SJSA1 (cell line): ENCODE data around the gene AAK1. TPM values are rescaled to one million over a fixed set of nuclear protein-coding genes. Genes with fewer than 3 reads are reported as not detected.

Experiments
- DNase-seq, 2 experiments: peaks; one replicate each; pipeline ENCODE4 v3.0.0-alpha.2; 2015 to 2020; ENCODE audit warnings: low spot score in 2 of 2, low read depth in 1 of 2
- H3K27ac ChIP-seq: fragments of 250-450 bp; sonication (Bioruptor Pico); 2 replicates; pipeline ENCODE4 v1.5.1; 2020; ENCODE audit warnings: mild to moderate bottlenecking, moderate library complexity
- H3K27me3 ChIP-seq: fragments of 250-450 bp; sonication (Bioruptor Pico); replicated peaks from 2 replicates; pipeline ENCODE4 v1.5.1; 2020; ENCODE audit warnings: mild to moderate bottlenecking, moderate library complexity
- H3K36me3 ChIP-seq: fragments of 250-450 bp; sonication (Bioruptor Pico); 2 replicates; pipeline ENCODE4 v1.5.1; 2020; ENCODE audit warnings: mild to moderate bottlenecking
- H3K4me1 ChIP-seq: fragments of 250-450 bp; sonication (Bioruptor Pico); replicated peaks from 2 replicates; pipeline ENCODE4 v1.6.1; 2021; ENCODE audit warnings: mild to moderate bottlenecking
- H3K4me3 ChIP-seq: fragments of 250-450 bp; sonication (Bioruptor Pico); 2 replicates; pipeline ENCODE4 v1.5.1; 2020; ENCODE audit warnings: mild to moderate bottlenecking
- H3K9me3 ChIP-seq: fragments of 250-450 bp; sonication (Bioruptor Pico); replicated peaks from 2 replicates; pipeline ENCODE4 v1.5.1; 2020; ENCODE audit warnings: mild to moderate bottlenecking
- total RNA-seq: library from RNA; depleted of rRNA; stranded (reverse); fragments of >200 nt; shearing (Covaris generic); gene quantifications from 2 replicates; pipeline ENCODE4 v1.2.3, GENCODE V29; 2014; rRNA removed

AAK1 gene
- 83.8 and 84.9 TPM in 2 replicates for total RNA-seq

DNA sequence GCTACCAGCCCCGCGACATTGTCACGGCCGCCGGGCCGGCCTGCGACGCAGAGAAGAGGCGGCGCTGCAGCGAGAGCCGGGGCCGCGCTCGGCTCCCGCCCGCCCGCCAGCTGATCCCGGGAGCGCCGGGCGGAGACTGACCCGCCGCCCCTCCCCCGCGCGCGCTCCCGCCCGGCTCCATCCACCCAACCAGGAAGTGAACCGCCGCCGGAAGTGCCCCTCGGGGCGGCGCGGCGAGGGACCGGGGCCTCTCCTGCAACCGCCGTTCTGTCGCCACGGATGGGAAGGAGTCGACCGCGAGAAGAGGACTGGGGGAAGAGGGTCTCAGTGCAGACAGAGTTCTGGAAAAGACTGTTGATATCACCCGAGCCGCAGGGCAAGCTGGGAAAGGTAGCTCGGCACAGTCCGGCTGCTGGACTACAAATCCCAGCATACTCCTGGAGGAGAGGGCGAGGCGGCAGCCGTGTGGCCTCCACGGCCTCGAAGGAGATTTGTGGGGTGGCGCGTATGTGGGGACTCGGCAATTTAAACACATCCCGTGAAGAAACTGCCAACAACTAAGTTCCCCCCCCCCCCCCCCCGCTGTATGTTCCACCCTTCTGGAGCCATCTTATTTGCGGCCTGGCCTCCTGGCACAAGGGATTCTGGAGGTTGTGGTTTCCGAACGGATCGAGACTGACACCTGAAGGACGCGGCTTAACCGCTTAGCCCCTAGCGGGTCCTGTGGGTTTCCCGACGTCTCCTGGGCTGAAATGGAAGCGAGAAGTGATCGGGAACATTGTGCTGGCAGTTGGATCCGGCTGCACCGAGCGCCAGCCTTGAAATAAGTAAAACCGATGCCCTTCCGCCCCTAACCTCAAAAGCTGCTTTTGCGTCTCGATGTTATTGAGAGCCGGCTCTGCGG is at the start of gene AAK1:
Gene AAK1, minus strand, starts transcription at position 138 of the 904 bp plus-strand sequence. CDS start 699 bp downstream, outside the sequence.
- H3K27me3 ChIP-seq: no peaks in the 10 kb centered on the region
- H3K9me3 ChIP-seq: no peaks in the 10 kb centered on the region
- peak; percentile 96 to 99 for DNase-seq
- H3K36me3 ChIP-seq: peaks cover 49% of the 10 kb centered on the region
- peak within 1 kb of the TSS; percentile 96 for H3K4me3 ChIP-seq
- peak within 1 kb of the TSS; percentile 97 for H3K27ac ChIP-seq
- peaks cover 52% of the 10 kb centered on the region for H3K4me1 ChIP-seq

DNA sequence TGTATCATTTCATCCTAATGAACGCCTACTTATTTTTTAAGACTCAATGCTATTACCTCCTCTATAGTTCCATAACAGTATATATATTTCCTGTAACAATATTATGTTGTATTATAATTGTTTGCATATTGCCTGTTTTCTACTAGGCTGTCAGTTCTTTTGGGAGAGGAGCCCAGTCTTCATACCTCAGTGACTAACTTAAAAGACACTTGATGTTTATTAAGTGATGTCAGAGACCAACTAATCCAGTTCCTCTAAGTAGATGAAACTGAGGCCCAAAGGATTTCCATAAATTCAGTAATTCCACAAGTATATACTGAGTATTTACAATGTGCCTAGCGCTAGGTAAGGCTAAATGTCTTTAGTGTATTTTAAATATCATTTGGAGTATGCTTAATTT is 48.9 kb upstream of the AAK1 start:
- no peak for DNase-seq
- Histone ChIP-seq H3K4me1 (peaks cover 59% of the 10 kb centered on the region), H3K27ac (no peak overlapping the region), H3K36me3 (no peaks in the 10 kb centered on the region), H3K27me3 (no peaks in the 10 kb centered on the region), H3K4me3 (no peak overlapping the region), H3K9me3 (no peaks in the 10 kb centered on the region)

DNA sequence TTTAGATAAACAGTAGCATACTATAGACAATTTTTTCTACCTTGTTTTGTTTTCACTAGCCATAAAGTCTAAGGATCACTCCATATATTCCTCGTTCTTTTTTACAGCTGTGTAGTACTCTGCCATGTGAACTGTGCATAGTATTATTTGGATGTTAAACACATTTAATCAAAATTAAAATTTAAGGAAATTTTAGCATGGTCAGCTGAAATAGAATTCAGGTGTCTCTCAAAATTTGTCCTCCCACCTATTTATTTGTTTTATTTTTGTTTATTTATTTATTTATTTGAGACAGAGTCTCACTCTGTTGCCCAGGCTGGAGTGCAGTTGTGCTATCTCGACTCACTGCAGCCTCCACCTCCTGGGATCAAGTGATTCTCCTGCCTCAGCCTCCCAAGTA is 46.4 kb upstream of the AAK1 start:
- no peaks in the 10 kb centered on the region for H3K27me3 ChIP-seq
- DNase-seq: no peak
- H3K27ac ChIP-seq: no peak overlapping the region
- H3K9me3 ChIP-seq: no peaks in the 10 kb centered on the region
- peaks cover 38% of the 10 kb centered on the region for H3K4me1 ChIP-seq
- no peaks in the 10 kb centered on the region for H3K36me3 ChIP-seq
- no peak overlapping the region for H3K4me3 ChIP-seq

DNA sequence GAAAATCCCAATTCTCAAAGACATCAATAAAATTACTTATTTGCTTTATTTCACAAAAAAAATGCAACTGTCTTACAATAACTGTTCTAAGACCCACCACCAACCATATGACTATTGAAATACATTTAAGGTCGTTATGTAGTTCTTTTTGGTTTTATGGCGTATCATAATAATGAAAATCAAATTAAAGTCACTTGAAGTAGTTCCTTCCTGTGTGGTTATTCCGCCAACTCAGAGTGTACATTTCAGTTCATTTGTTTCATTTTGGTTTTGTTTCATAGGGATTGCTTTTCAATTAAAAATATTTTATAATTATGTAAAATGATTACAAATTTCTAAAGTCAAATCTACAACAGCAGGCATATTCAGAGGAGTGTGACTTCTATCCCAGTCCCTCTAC is 45.9 kb upstream of the AAK1 start:
- no peaks in the 10 kb centered on the region for H3K36me3 ChIP-seq
- H3K4me3 ChIP-seq: no peak overlapping the region
- H3K4me1 ChIP-seq: peaks cover 33% of the 10 kb centered on the region
- H3K9me3 ChIP-seq: no peaks in the 10 kb centered on the region
- no peak for DNase-seq
- no peak overlapping the region for H3K27ac ChIP-seq
- H3K27me3 ChIP-seq: no peaks in the 10 kb centered on the region

DNA sequence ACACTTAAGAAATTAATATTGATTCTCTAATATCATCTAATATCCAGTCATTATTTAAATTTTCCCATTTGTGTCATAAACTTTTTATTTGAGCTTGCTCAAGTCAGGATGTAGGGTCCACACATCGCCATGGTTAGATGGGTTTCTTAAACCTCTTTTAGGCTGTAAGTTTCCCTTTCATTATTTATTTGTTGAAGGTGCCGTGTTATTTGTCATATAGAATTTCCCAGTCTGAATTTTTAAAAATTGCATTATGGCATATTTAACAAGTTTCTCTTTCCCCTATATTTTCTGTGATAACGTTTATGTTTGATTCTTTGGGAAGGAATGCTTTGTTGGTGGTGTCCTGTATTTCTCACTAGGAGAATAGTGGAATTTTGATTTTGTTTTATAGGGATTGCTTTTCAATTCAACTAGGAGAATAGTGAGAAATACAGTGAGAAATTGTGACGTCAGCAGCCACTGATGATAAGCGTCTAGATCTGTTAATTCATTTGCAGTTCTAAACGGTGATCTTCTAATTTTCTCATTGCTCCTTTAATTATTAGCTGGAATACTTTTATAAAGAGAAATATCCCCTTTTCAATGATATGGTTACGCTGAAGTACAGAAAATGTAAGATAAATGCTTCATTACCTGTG is 44.6 kb upstream of the AAK1 start:
- Histone ChIP-seq H3K27ac (no peak overlapping the region), H3K36me3 (no peaks in the 10 kb centered on the region), H3K9me3 (no peaks in the 10 kb centered on the region), H3K27me3 (no peaks in the 10 kb centered on the region), H3K4me1 (peaks cover 37% of the 10 kb centered on the region), H3K4me3 (no peak overlapping the region)
- DNase-seq: no peak

DNA sequence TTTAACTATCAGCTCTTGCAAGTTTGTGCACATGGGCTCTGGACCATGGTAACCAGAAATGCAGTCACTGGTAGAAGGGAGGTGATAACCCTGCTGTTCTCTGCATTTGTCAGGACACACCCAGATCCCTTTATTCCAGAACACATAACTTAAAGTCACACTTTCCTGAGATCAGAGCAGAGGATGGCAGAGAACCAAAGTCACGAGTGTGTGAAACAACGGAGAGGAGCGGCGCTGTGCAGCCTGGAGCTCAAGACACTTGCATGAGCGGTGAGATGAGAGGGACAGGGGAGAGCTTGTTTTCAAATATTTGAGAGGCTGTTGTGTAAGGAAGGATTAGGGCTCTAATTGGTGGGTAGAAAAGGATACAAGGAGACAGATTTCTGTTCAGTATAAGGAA is 43.3 kb upstream of the AAK1 start:
- no peak overlapping the region for H3K4me3 ChIP-seq

DNA sequence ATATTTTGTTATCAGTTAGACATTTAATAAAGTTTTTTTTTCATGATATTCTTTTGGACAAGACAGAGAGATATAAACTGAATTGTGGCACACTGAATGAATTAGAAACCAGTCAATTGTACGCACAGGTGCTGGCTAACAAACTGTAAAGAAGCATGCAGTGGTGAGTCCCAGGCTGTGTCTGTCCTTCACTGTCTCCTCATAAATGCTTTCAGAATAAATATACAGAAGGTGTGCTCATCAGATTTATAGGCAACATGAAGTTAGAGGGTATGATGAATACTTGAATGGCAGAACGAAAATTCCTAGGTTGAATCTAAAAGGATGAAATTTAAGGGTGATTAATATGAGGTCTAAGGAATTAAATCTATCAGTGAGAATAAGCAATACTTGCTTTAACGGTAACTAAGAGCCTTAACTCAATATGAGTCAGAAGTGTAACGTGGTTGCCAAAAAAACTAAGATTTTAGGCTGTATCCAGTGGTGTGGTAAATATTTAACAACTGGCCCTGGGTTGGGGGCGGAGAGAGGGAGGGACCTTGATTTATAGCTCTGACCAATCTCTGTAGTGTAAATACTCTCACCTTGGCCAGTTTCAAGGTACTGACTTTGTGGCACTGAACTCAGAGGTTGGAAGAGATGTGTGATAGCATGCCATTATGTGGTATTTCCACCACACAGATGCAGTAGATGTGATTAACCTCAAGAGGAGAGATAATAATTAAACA is 41.9 kb upstream of the AAK1 start:
- H3K9me3 ChIP-seq: no peaks in the 10 kb centered on the region
- no peaks in the 10 kb centered on the region for H3K36me3 ChIP-seq
- no peak for DNase-seq
- no peaks in the 10 kb centered on the region for H3K27me3 ChIP-seq
- H3K4me3 ChIP-seq: no peak overlapping the region
- H3K4me1 ChIP-seq: peaks cover 28% of the 10 kb centered on the region
- no peak overlapping the region for H3K27ac ChIP-seq

More for the DNA sequence above, 43.3 kb upstream of the AAK1 start:
- Histone ChIP-seq H3K4me1 (peaks cover 37% of the 10 kb centered on the region), H3K9me3 (no peaks in the 10 kb centered on the region), H3K27ac (no peak overlapping the region), H3K27me3 (no peaks in the 10 kb centered on the region), H3K36me3 (no peaks in the 10 kb centered on the region)
- DNase-seq: no peak

DNA sequence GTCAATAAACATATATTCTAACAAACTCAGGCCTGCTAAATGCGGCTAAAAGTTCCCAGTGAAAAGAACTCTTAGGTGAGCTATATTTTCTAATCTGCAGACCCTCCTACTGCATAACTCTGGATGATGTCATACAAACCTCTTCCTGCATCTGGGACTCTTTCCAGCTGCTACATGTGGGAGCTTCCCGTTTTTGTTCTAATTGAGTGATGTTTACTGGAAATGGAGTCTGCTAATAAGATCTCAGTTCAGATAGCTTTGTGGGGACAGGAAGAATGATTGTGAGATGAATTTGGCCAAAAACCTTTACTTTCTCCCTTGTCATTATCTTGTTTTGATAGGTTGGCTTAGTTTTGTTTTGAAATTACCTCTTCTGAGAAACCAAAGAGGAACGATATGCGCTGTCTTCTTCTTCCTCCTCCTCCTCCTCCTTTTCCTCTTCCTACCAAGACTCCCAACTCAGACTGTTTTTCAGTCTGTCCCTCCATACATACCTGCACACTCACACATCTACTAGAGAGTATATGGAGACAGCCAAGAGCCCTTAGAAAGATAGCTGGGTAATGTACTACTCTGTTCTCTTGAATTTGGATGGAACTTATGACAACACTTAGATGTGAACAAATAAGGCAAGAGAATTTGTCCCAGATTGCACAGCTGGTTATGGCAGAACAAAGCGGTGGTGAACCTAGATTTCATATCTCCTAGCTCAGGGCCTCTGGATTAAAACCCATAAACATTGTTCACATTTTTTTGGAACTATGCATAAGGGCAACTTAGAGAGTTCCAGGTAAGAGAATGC is 39.8 kb upstream of the AAK1 start:
- peak overlapping the region; percentile 82 for H3K27ac ChIP-seq
- peak overlapping the region; percentile 7; the same call in 1 of the 2 replicates for H3K4me3 ChIP-seq

DNA sequence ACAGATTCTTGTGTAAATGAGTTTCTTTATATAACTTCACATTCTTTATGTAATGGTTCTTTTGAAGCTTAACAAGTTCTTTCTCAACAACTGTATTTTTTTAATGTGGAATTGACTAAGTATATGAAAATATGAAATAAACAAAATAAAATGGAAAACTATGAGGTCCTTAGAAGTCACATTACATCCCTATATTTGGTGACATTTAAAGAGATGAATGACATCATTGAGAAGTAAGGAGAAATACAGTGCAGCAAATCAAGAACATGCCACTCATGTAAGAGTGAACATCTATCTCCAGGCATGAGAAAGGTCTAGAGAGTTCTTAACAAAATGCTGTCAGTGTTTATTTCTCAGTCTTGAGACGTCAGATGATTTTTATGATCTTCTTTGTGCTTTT is 39.0 kb upstream of the AAK1 start:
- Histone ChIP-seq H3K27me3 (no peaks in the 10 kb centered on the region), H3K4me3 (no peak overlapping the region), H3K27ac (peak overlapping the region; percentile 82; the same call in 1 of the 2 replicates), H3K4me1 (peaks cover 28% of the 10 kb centered on the region), H3K9me3 (no peaks in the 10 kb centered on the region), H3K36me3 (no peaks in the 10 kb centered on the region)
- DNase-seq: no peak

More for the DNA sequence above, 39.8 kb upstream of the AAK1 start:
- Histone ChIP-seq H3K9me3 (no peaks in the 10 kb centered on the region), H3K4me1 (peaks cover 28% of the 10 kb centered on the region), H3K36me3 (no peaks in the 10 kb centered on the region), H3K27me3 (no peaks in the 10 kb centered on the region)
- DNase-seq: peak; percentile 56 to 84

DNA sequence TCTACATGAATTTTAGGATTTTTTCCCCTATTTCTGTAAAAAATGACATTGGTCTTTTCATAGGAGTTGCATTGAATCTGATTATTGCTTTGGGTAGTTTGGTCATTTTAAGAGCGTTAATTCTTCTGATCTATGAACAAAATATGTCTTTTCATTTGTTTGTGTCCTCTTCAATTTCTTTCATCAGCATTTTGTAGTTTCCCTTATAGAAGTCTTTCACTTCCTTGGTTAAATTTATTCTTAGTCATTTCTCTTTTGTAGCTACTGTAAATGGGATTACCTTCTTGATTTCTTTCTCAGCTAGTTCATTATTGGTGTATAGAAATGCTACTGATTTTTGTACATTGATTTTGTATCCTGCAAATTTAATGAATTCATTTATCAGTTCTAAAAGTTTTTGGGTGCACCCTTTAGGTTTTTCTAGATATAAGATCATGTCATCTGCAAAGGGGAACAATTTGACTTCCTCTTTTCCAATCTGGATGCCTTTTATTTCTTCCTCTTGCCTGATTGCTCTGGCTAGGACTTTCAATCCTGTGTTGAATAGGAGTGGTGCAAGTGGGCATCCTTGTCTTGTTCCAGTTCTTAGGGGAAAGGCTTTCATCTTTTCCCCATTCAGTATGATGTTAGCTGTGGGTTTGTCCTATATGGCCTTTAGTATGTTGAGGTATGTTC is 36.6 kb upstream of the AAK1 start:
- Histone ChIP-seq H3K4me3 (no peak overlapping the region), H3K27ac (no peak overlapping the region), H3K36me3 (no peaks in the 10 kb centered on the region), H3K9me3 (no peaks in the 10 kb centered on the region), H3K27me3 (no peaks in the 10 kb centered on the region), H3K4me1 (peaks cover 29% of the 10 kb centered on the region)
- DNase-seq: no peak

DNA sequence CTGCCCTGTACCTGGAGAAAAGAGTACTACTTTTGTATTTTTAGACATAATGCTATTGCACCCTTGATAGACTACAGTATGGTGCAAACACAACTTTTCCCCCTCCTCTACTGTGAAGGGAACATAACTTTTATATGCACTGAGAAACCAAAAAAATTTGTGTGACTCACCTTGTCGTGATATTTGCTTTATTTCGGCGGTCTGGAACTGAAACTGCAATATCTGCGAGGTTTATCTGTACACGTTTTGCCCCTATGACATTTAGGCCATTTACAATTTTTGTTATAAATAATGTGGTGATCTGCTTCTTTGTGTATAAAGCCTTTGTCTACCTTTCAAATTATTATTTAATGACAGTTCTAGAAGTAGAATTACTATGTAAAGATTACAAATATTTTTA is 34.4 kb upstream of the AAK1 start:
- Histone ChIP-seq H3K36me3 (no peaks in the 10 kb centered on the region), H3K4me1 (peaks cover 15% of the 10 kb centered on the region), H3K27me3 (no peaks in the 10 kb centered on the region), H3K27ac (no peak overlapping the region), H3K9me3 (no peaks in the 10 kb centered on the region), H3K4me3 (no peak overlapping the region)
- no peak for DNase-seq

DNA sequence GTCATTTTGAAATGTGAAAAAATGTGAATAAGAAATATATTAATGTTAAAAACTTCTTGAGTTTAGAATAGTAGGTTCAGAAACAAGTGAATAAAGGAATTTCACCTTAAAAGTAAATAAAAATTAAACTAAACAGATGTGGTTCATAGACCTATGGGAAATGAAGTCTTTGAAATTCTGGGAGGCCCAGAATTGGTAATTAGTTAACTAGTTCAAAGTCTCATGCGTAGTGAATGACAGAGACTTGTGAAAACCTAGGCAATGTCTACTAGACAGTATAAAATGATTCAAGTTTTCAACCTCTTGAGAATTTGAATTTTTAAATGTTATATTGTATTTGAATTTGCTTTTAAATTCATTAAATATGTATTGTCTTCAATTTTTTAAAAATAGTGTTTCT is 32.6 kb upstream of the AAK1 start:
- Histone ChIP-seq H3K27ac (no peak overlapping the region; the same call in 1 of the 2 replicates), H3K27me3 (no peaks in the 10 kb centered on the region), H3K4me1 (peaks cover 4% of the 10 kb centered on the region), H3K36me3 (no peaks in the 10 kb centered on the region), H3K9me3 (no peaks in the 10 kb centered on the region), H3K4me3 (no peak overlapping the region)
- DNase-seq: no peak

DNA sequence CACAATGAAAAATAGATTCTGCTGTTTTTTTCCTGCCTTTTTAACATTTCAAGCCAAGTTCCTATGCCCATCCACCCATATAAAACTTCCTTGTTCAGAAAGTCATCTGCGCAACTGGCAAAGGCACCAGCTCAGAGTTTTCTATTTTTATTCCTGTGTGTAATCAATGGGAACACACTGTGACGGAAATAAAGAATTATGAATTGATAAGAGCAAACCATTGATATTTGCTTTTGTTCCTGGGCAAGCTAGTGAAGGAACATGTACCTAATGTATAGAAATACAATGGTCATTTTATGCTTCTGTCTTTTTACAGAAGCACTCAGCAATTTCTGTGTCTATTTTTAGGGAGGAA is 30.8 kb upstream of the AAK1 start:
- Histone ChIP-seq H3K9me3 (no peaks in the 10 kb centered on the region), H3K27ac (no peak overlapping the region), H3K4me1 (peaks cover 4% of the 10 kb centered on the region), H3K4me3 (no peak overlapping the region), H3K27me3 (no peaks in the 10 kb centered on the region), H3K36me3 (no peaks in the 10 kb centered on the region)
- DNase-seq: no peak
